Chondrocyte (in vitro differentiated cells): Measurements from ENCODE around the gene CCN5. TPM values are rescaled to one million over a fixed set of nuclear protein-coding genes. Genes with fewer than 3 reads are reported as not detected.

Experiments used
- DNase-seq: peaks from one replicate; pipeline ENCODE4 v3.0.0; 2021; ENCODE audit warnings: mixed read lengths, low spot score
- H3K27ac Mint-ChIP-seq: one replicate; pipeline ENCODE4 v1.8.0; 2021; ENCODE audit warnings: mild to moderate bottlenecking, moderate library complexity, mixed read lengths; ENCODE audit not compliant: unreplicated experiment
- H3K27me3 Mint-ChIP-seq: 2 replicates; pipeline ENCODE4 v1.8.0; 2021; ENCODE audit warnings: low read depth, mixed read lengths
- H3K36me3 Mint-ChIP-seq: 2 replicates; pipeline ENCODE4 v1.8.0; 2021; ENCODE audit warnings: low read depth, mixed read lengths
- H3K4me1 Mint-ChIP-seq: 2 replicates; pipeline ENCODE4 v1.8.0; 2021; ENCODE audit warnings: low read depth, mild to moderate bottlenecking, mixed read lengths
- H3K4me3 Mint-ChIP-seq: one replicate; pipeline ENCODE4 v1.8.0; 2021; ENCODE audit warnings: mild to moderate bottlenecking, moderate library complexity, mixed read lengths; ENCODE audit not compliant: unreplicated experiment
- H3K9me3 Mint-ChIP-seq: 2 replicates; pipeline ENCODE4 v1.8.0; 2021; ENCODE audit warnings: low read depth, mixed read lengths
- total RNA-seq: library from RNA; stranded (reverse); gene quantifications from 3 replicates; pipeline ENCODE4 v1.2.1, GENCODE V29; 2021
- TF ChIP-seq, protein P1 (sequence below): fragments of 200-600 bp; sonication (generic); IDR thresholded peaks from 2 replicates; pipeline ENCODE4 v1.5.0; 2021; ENCODE audit warnings: antibody characterized with exemption, mild to moderate bottlenecking, moderate library complexity

CCN5 gene
- total RNA-seq, 1 donor from 2014 or later: 1.7 TPM

DNA sequence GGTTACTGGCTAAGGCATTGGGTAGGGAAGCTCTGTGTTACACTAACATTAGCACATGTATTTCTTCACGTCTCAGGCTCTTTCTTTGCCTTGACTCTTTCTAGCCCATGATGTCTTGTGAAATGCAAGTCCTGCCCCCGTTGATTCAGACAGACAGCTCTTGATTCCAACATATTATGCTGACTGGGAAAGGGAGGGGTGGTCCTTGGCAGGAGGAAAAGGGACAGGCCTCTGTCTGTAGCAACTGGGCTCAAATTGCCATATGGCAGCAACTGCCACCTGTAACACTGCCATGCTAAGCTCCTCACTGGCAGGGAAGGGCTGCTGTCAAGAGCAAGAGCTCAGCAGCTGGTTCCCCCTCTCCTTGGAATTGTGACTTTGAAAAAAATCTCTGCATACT lies 24.8 kb downstream of the CCN5 start:
- peaks cover 1% of the 10 kb centered on the region for H3K36me3 Mint-ChIP-seq
- no peak overlapping the region for H3K4me3 Mint-ChIP-seq
- peaks cover 27% of the 10 kb centered on the region for H3K4me1 Mint-ChIP-seq
- no peak for DNase-seq
- TF ChIP-seq, protein P1, sequence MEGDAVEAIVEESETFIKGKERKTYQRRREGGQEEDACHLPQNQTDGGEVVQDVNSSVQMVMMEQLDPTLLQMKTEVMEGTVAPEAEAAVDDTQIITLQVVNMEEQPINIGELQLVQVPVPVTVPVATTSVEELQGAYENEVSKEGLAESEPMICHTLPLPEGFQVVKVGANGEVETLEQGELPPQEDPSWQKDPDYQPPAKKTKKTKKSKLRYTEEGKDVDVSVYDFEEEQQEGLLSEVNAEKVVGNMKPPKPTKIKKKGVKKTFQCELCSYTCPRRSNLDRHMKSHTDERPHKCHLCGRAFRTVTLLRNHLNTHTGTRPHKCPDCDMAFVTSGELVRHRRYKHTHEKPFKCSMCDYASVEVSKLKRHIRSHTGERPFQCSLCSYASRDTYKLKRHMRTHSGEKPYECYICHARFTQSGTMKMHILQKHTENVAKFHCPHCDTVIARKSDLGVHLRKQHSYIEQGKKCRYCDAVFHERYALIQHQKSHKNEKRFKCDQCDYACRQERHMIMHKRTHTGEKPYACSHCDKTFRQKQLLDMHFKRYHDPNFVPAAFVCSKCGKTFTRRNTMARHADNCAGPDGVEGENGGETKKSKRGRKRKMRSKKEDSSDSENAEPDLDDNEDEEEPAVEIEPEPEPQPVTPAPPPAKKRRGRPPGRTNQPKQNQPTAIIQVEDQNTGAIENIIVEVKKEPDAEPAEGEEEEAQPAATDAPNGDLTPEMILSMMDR: no peak
- no peak overlapping the region for H3K27ac Mint-ChIP-seq
- H3K27me3 Mint-ChIP-seq: peaks cover 8% of the 10 kb centered on the region
- peaks cover 6% of the 10 kb centered on the region for H3K9me3 Mint-ChIP-seq

GRCh38 chr20:44742304-44743079 lies 27.3 kb downstream of the CCN5 start:
- TF ChIP-seq, protein P1: no peak
- H3K9me3 Mint-ChIP-seq: no peaks in the 10 kb centered on the region
- H3K36me3 Mint-ChIP-seq: no peaks in the 10 kb centered on the region

GRCh38 chr20:44743080-44743701 lies 28.0 kb downstream of the CCN5 start:
- Mint-ChIP-seq H3K4me1 (peaks cover 23% of the 10 kb centered on the region), H3K9me3 (no peaks in the 10 kb centered on the region), H3K27me3 (peaks cover 8% of the 10 kb centered on the region), H3K36me3 (no peaks in the 10 kb centered on the region), H3K27ac (no peak overlapping the region), H3K4me3 (no peak overlapping the region)
- TF ChIP-seq, protein P1: no peak
- DNase-seq: no peak

More at GRCh38 chr20:44742304-44743079, 27.3 kb downstream of the CCN5 start:
- Mint-ChIP-seq H3K27me3 (peaks cover 8% of the 10 kb centered on the region), H3K4me1 (peaks cover 22% of the 10 kb centered on the region), H3K4me3 (no peak overlapping the region), H3K27ac (no peak overlapping the region)
- DNase-seq: no peak

- TF ChIP-seq, protein P1: no peak
- Mint-ChIP-seq H3K27me3 (peaks cover 9% of the 10 kb centered on the region), H3K4me1 (peaks cover 16% of the 10 kb centered on the region), H3K36me3 (no peaks in the 10 kb centered on the region), H3K9me3 (no peaks in the 10 kb centered on the region), H3K4me3 (no peak overlapping the region), H3K27ac (no peak overlapping the region)
- no peak for DNase-seq
Observed at GRCh38 chr20:44743916-44744655, 28.9 kb downstream of the CCN5 start.

GRCh38 chr20:44745122-44745597 lies 30.0 kb downstream of the CCN5 start:
- Mint-ChIP-seq H3K4me3 (peak overlapping the region; percentile 60), H3K27ac (no peak overlapping the region), H3K27me3 (peaks cover 16% of the 10 kb centered on the region), H3K9me3 (no peaks in the 10 kb centered on the region), H3K36me3 (no peaks in the 10 kb centered on the region), H3K4me1 (peaks cover 15% of the 10 kb centered on the region)
- no peak for DNase-seq
- TF ChIP-seq, protein P1: no peak
